NCI-H1930 (cell line): ENCODE results near the gene ARHGAP15.
"Not testable (repeated sequence)": the region's sequence is repeated elsewhere in the genome, so short reads cannot be mapped to it uniquely, and the experiment has no call there.

Experiments
- DNase-seq, 2 experiments: peaks; one replicate each; lab custom pipeline; 2025; lab: John Stamatoyannopoulos, UW

ARHGAP15 gene

DNA sequence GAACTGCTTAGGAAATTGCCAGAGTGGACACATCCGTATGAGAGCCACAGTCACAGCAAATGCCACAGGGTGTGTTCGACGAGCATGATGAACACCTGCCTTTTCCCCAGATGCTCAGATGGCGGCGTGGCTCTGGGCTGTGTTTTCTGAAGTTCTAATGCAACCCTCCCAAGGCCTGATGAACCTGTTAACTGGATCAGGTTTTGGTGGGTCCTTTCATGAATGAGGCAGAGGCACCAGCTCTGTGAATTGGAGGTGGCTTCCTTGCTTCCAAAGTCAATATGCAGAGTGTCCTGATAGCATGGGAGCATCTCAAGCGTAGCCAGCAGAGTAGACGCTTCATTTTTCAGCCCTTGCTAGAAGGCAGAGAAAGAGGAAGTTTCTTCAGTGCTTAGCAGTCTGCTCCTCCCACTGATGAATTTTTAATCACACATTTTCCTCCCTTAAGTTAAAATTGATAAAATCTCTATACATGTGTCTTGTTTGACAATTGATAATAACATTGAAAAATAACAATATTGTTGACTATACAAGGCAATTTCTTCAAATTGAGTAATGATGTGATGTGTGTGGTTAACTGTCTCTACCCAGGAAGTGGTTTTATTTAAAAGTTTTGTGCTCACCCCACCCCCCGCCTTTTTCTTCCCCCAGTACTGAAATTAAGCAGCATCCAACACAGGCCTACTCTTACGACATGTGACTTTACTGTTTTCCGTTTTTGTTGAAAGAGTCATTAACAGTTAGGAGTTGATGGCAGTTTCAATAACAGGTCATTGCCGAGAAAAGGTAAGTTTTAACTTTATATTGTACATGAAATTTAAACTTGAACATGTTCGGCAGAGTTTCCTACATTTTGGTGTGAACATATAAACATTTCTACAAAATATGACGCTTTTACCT, at the start of gene ARHGAP15:
ARHGAP15 (plus strand) TSS at position 739 of the 900 bp plus-strand sequence.
- DNase-seq: no peak

- no peak for DNase-seq
Measured at GRCh38 chr2:143081616-143082015, 47.6 kb upstream of the ARHGAP15 start.

GRCh38 chr2:143083636-143084035, 45.6 kb upstream of the ARHGAP15 start:
- no peak for DNase-seq

DNA sequence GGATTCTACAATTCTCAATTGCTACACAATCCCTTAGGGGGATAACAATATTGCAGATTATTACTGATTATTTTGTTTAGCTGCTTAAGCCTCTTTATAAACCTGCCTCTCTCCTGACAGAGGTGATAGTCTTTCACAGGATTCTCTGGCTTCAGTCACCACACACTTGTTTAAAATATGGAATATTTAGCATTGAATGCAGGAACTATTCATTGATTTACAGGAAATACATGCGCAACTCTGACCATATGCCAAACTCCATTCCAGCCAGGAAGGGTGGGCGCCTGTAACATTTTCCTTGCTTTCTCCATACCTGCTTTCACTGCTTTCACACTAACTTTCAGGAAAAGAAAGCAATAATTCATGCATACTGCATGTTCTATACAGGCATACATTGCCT, 44.8 kb upstream of the ARHGAP15 start:
- no peak for DNase-seq

- DNase-seq: no peak
Measured at GRCh38 chr2:143085125-143085784, 44.0 kb upstream of the ARHGAP15 start.

GRCh38 chr2:143087033-143087432, 42.2 kb upstream of the ARHGAP15 start:
- no peak for DNase-seq

DNA sequence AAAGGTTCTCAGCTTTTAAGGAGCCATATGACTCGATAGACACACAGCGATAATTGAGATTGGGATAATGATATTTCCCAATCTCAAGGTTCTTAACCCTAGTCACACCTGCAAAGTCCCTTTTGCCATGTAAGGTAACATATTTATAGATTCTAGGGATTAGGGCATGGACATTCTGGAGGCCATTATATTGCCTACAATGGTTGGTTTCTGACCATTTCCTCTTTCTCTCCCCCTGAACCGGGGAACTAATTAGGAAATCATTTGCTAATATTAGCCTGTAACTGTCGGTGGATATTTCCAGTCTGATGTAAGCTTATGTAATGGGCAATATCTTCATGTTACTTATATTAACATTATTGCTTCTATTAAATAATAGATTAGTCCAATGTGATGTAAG, 40.8 kb upstream of the ARHGAP15 start:
- DNase-seq: no peak

DNA sequence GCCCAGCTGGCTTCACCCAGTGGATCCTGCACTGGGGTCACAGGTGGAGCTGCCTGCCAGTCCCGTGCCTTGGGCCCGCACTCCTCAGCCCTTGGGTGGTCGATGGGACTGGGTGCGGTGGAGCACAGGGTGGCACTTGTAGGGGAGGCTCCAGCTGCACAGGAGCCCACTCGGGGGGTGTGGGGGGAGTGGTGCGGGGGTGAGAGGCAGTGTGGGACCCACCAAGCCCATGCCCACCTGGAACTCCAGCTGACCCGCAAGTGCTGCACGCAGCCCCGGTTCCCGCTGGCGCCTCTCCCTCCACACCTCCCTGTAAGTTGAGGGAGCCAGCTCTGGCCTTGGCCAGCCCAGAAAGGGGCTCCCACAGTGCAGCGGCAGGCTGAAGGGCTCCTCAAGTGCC, 39.7 kb upstream of the ARHGAP15 start:
- DNase-seq: not testable (repeated sequence)

DNA sequence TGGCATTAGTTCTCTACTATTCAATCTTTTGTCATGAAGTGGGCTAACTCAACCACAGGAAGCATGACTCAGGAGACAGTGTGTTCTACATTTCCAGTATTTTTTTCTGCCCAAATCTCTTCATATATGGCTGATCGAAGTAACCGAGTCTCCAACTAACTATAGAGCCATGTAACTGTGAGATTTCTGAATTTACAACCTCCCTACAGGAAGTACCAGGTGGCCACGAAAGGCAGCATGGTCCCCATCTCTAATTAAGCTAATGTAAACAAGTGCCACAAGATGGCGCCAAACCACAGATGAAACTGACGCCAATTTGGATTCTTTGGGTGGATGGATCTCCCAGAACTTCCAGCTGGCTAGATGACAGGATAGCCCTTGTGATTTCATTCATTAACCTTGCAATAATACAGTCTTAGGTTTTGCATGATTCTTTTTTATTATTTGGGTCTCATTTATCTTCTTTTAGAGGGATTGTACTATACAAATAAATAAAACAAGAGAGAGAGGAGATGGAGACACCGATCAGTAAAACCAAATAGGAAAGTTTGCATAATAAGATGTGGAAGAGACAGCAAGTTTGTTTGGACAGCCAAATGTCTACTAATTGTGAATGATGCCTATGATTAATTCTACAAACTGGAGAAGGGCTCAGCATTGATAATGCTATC, 18.3 kb upstream of the ARHGAP15 start:
- DNase-seq: peak; percentile 2 to 26

DNA sequence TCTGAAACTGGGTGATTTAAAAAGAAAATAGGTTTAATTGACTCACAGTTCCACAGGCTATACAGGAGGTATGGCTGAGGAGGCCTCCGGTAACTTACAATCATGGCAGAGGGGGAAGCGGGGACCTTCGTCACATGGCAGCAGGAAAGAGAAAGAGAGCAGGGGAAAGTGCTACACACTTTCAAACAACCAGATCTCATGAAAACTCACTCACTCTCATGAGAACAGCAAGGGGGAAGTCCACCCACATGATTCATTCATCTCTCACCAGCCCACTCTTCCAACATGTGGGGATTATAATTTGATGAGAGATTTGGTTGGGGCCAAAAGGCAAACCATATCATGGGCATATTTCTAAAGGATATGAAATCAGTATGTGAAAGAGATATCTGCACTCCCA, 12.0 kb upstream of the ARHGAP15 start:
- DNase-seq: no peak

- no peak for DNase-seq
Measured at GRCh38 chr2:143121079-143121478, 8.1 kb upstream of the ARHGAP15 start.

DNA sequence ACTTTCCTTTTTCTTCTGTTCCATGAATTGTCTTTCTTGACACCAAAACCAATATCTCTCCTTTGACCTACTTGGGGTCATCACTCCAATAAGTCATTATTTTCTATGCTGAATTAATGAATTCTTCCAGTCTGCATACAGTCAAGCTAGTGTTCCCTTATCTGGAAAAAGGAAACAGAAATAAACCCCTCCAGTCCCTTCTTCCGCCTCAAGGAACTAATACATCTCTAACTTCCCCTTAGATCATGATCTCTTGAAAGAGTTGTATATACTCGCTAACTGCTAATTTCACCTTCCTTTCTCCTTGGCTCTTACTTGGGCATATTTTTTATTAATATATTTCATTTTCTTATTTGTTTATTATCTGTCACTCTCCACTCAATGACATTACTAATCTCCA, 7.3 kb upstream of the ARHGAP15 start:
- no peak for DNase-seq

DNA sequence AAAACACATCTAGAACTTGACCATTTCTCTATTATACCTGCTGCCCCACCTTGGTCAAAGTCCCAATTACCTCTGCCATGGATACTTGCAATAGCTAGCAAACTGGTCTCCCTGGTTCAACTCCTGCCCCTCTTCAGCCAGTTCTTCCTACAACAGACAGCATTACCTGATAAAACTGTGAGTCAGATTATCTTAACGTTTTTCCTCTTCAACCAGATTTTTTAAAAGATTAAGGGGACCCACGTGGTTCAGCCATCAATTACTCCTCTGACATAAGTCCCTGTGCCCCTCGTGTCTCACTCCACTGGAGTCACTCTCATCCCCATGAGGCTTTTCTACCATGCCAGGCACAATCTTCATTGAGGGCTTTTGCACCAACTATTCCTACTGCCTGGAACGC, 5.3 kb upstream of the ARHGAP15 start:
- no peak for DNase-seq

DNA sequence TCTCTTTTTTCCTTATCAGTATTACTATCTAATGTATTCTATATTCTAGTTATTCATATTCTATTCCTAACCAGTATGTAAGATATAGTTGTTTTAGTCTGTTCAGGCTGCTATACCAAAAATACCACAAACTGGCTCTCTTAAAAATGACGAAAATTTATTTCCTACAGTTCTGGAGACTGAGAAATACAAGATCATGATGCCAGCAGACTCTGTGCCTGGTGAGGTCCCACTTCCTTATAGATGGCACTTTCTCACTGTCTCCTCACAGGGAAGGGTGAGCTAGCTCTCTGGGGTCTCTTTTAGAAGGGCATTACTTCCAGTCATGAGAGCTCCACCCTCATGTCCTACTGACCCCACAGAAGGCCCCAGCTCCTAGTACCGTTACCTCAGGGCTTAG, 4.8 kb upstream of the ARHGAP15 start:
- DNase-seq: no peak

DNA sequence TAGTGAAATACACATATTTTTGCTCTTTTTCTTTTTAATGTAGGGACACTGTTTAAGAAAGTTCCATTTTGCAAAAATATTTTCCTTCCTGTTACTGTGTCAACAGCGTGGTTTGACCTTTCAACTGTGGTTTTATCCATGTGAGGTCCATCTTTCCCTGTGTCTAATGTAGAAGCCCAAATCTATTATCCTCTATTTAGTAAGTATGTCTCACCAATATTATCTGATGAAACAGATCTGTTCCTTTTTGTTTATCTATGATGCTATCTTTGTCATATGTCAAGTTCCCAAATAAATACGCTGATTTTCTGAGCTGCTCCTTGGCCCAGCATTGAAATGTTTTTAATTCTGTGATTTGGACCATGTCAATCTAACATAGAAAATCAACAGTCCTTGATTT, 3.5 kb upstream of the ARHGAP15 start:
- no peak for DNase-seq

DNA sequence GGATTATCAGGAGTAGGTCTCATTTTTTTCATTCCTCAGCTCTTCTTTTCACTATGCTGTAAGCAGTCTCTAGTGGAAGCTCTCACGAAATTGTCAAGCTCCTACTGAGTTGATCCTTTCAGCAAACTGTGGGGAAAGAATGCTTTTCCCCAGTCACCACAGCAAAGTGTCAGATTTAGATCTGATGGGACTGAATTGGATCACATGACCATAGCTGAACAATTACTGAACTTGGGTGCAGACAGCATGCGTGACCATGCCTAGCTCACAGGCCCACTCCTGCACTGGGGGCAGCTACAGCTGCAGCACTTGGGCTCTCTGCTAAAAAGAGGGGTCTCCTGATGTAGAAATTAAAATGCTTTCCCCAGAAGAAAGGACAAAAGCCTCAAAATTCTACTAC, 3.1 kb downstream of the ARHGAP15 start:
- DNase-seq: no peak

DNA sequence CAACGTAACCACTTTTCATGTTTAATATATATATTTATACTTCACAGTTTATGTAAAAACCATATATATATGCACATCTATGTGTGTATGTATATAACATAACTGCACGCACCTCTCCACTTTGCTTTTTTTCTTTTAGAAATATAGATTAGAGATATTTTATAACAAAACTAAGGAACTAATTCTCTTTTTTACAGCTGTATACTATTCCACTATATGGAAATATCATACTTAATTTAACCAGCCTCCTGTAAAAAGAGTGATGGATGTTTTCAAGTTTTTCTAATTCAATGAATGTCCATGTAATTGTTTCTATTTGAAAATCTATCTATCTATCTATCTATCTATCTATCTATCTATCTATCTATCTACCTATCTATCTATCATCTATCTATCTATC, 4.6 kb downstream of the ARHGAP15 start:
- no peak for DNase-seq

- DNase-seq: no peak
Measured at GRCh38 chr2:143138292-143138691, 9.1 kb downstream of the ARHGAP15 start.

GRCh38 chr2:143139835-143140393, 10.7 kb downstream of the ARHGAP15 start:
- no peak for DNase-seq

GRCh38 chr2:143140864-143141661, 11.8 kb downstream of the ARHGAP15 start:
- no peak for DNase-seq

GRCh38 chr2:143142598-143142997, 13.4 kb downstream of the ARHGAP15 start:
- DNase-seq: no peak
